ENCODE results near the gene KBTBD4. TPM values are rescaled to one million over a fixed set of nuclear protein-coding genes. Genes with fewer than 3 reads are reported as not detected.
"Not testable (repeated sequence)": the region's sequence is repeated elsewhere in the genome, so short reads cannot be mapped to it uniquely, and the experiment has no call there.

Gene KBTBD4
- total and polyA plus RNA-seq, 2 donors (not counting 1 experiment from before 2014, with no cell fraction given), result 19.9 to 20.0 TPM

DNA sequence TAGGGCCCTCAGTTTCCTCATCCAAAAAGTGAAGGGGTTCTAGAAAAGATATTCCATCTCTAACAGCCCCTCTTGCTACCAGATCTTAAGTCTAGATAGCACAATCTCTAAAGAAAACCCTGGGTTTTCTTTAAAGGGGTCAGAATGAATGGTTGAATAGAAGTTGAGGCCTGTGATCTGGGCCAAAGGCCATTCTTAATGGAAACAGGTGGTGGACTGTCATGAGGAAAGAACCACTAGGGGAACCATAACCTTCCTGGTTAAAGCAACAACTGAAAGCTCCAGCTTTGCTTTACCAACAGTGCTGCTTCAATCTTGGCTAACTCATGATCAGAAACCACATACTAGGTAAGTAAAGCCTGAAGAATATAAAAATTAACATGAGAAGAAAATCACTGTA is 27.7 kb downstream of the KBTBD4 start:
- no peaks in the 10 kb centered on the region for H4K20me1 ChIP-seq (ENCODE audit: control insufficient read depth, extremely low read depth, insufficient read depth, low read length)

DNA sequence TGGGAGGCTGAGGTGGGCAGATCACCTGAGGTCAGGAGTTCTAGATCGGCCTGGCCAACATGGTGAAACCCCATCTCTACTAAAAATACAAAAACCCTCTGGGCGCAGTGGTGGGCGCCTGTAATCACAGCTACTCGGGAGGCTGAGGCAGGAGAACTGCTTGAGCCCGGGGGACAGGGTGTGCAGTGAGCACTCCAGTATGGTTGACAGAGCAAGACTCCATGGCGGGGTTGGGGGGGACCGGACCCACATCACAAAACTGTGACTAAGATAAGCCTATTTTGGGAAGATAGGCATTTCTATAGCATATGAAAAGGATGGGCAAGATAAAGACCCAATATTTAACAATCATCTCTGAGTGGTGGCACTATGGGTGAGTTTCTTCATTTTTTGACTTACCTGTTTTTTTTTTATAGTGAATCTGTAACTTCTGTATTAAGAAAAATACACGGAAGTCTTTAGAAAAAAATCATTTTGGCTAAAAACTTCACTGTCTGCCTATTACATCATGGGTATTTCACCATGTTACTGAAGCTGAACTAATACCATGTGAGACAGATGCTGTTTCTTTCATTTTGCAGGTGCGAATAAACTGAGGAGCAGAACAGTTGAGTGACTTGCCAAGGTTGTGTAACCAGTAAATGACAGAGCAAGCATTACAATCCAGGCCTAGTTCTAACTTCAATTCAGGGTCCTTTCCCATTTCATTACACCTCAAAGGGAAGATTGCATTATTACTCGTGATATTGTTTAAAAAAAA is 28.3 kb downstream of the KBTBD4 start:
- Histone ChIP-seq H3K9ac (ENCODE audit: insufficient read depth, low read length) (no peak overlapping the region), H3K36me3 (ENCODE audit: control insufficient read depth, insufficient read depth, low read length) (no peaks in the 10 kb centered on the region)

More for the DNA sequence above, 27.7 kb downstream of the KBTBD4 start:
- H3K79me2 ChIP-seq (ENCODE audit: control insufficient read depth, insufficient read depth, low read length), result peaks cover 67% of the 10 kb centered on the region
- DNase-seq (ENCODE audit: low read depth in 2 of 2), result peak; percentile 32 to 46
- H3K4me2 ChIP-seq (ENCODE audit: extremely low read depth, insufficient read depth, low read length), result peak overlapping the region; percentile 90
- TF ChIP-seq EZH2 (IDR thresholded peaks at IDR 0.05; ENCODE audit: low read length, missing control alignments) (no peak), CTCF (conservative IDR thresholded peaks at IDR 0.05 in 1 of 2, IDR thresholded peaks at IDR 0.05 in 1 of 2; ENCODE audit: low read depth in 1 of 2, low read length in 2 of 2) (peak; percentile 40 to 49)
- no peaks in the 10 kb centered on the region for H3K9me3 ChIP-seq (ENCODE audit: control insufficient read depth, insufficient read depth, low read depth, low read length)
- H3K27me3 ChIP-seq (ENCODE audit: control insufficient read depth, insufficient read depth, low read length), result no peaks in the 10 kb centered on the region
- H3K4me1 ChIP-seq (ENCODE audit: control insufficient read depth, extremely low read depth, insufficient read depth, low read length), result peaks cover 3% of the 10 kb centered on the region
- H3K36me3 ChIP-seq (ENCODE audit: control insufficient read depth, insufficient read depth, low read length), result no peaks in the 10 kb centered on the region
- H3K27ac ChIP-seq (ENCODE audit: insufficient read depth, low read length), result no peak overlapping the region
- no peak overlapping the region for H2AFZ ChIP-seq (ENCODE audit: low read length)
- peak overlapping the region; percentile 69 to 100 (median 89) for H3K4me3 ChIP-seq (replicated peaks in 1 of 4; ENCODE audit: control extremely low read depth in 1 of 4, insufficient read depth in 1 of 4, low read depth in 3 of 4, low read length in 4 of 4)
- H3K9ac ChIP-seq (ENCODE audit: insufficient read depth, low read length), result no peak overlapping the region

GRCh38 chr11:47546274-47546673 is 32.5 kb downstream of the KBTBD4 start:
- H3K27me3 ChIP-seq (ENCODE audit: control insufficient read depth, insufficient read depth, low read length); H3K4me2 ChIP-seq (ENCODE audit: extremely low read depth, insufficient read depth, low read length); H3K9me3 ChIP-seq (ENCODE audit: control insufficient read depth, insufficient read depth, low read depth, low read length); H3K4me1 ChIP-seq (ENCODE audit: control insufficient read depth, extremely low read depth, insufficient read depth, low read length); H4K20me1 ChIP-seq (ENCODE audit: control insufficient read depth, extremely low read depth, insufficient read depth, low read length); H3K9ac ChIP-seq (ENCODE audit: insufficient read depth, low read length); H3K27ac ChIP-seq (ENCODE audit: insufficient read depth, low read length); H2AFZ ChIP-seq (ENCODE audit: low read length); H3K4me3 ChIP-seq (replicated peaks in 1 of 4; ENCODE audit: control extremely low read depth in 1 of 4, insufficient read depth in 1 of 4, low read depth in 3 of 4, low read length in 4 of 4); DNase-seq (ENCODE audit: low read depth in 2 of 2); H3K36me3 ChIP-seq (ENCODE audit: control insufficient read depth, insufficient read depth, low read length): not testable (repeated sequence)
- H3K79me2 ChIP-seq (ENCODE audit: control insufficient read depth, insufficient read depth, low read length), result peaks cover 93% of the 10 kb centered on the region

More for the DNA sequence above, 28.3 kb downstream of the KBTBD4 start:
- H3K79me2 ChIP-seq (ENCODE audit: control insufficient read depth, insufficient read depth, low read length), result peaks cover 69% of the 10 kb centered on the region
- peak in 1 of 2 donors; percentile 42 for DNase-seq (ENCODE audit: low read depth in 2 of 2)
- H3K9me3 ChIP-seq (ENCODE audit: control insufficient read depth, insufficient read depth, low read depth, low read length), result no peaks in the 10 kb centered on the region
- peaks cover 3% of the 10 kb centered on the region for H3K4me1 ChIP-seq (ENCODE audit: control insufficient read depth, extremely low read depth, insufficient read depth, low read length)
- H3K4me3 ChIP-seq (replicated peaks in 1 of 4; ENCODE audit: control extremely low read depth in 1 of 4, insufficient read depth in 1 of 4, low read depth in 3 of 4, low read length in 4 of 4), result peak overlapping the region in 2 of 4 experiments; percentile 69 to 81
- no peak overlapping the region for H3K4me2 ChIP-seq (ENCODE audit: extremely low read depth, insufficient read depth, low read length)
- TF ChIP-seq EZH2 (IDR thresholded peaks at IDR 0.05; ENCODE audit: low read length, missing control alignments) (no peak), CTCF (conservative IDR thresholded peaks at IDR 0.05 in 1 of 2, IDR thresholded peaks at IDR 0.05 in 1 of 2; ENCODE audit: low read depth in 1 of 2, low read length in 2 of 2) (no peak)
- H3K27ac ChIP-seq (ENCODE audit: insufficient read depth, low read length), result no peak overlapping the region
- no peaks in the 10 kb centered on the region for H4K20me1 ChIP-seq (ENCODE audit: control insufficient read depth, extremely low read depth, insufficient read depth, low read length)
- H3K27me3 ChIP-seq (ENCODE audit: control insufficient read depth, insufficient read depth, low read length), result no peaks in the 10 kb centered on the region
- H2AFZ ChIP-seq (ENCODE audit: low read length), result no peak overlapping the region

Data from fibroblast of lung (primary cell).